ENCODE data around the gene DYNLT1.
"Not testable (repeated sequence)": the region's sequence is repeated elsewhere in the genome, so short reads cannot be mapped to it uniquely, and the experiment has no call there.

DNA sequence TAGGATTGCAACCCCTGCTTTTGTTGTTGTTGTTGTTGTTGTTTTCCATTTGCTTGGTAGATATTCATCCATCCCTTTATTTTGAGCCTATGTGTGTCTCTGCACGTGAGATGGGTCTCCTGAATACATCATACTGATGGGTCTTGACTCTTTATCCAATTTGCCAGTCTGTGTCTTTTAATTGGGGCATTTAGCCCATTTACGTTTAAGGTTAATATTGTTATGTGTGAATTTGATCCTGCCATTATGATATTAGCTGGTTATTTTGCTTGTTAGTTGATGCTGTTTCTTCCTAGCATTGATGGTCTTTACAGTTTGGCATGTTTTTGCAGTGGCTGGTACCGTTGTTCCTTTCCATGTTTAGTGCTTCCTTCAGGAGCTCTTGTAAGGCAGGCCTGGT, 26.3 kb downstream of the DYNLT1 start:
- TF ChIP-seq RAD21 (IDR thresholded peaks at IDR 0.05; ENCODE audit: low read length); CHD1 (IDR thresholded peaks at IDR 0.05; ENCODE audit: low read depth, low read length): not testable (repeated sequence)
- TF ChIP-seq, protein P1, sequence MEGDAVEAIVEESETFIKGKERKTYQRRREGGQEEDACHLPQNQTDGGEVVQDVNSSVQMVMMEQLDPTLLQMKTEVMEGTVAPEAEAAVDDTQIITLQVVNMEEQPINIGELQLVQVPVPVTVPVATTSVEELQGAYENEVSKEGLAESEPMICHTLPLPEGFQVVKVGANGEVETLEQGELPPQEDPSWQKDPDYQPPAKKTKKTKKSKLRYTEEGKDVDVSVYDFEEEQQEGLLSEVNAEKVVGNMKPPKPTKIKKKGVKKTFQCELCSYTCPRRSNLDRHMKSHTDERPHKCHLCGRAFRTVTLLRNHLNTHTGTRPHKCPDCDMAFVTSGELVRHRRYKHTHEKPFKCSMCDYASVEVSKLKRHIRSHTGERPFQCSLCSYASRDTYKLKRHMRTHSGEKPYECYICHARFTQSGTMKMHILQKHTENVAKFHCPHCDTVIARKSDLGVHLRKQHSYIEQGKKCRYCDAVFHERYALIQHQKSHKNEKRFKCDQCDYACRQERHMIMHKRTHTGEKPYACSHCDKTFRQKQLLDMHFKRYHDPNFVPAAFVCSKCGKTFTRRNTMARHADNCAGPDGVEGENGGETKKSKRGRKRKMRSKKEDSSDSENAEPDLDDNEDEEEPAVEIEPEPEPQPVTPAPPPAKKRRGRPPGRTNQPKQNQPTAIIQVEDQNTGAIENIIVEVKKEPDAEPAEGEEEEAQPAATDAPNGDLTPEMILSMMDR (conservative IDR thresholded peaks at IDR 0.05; ENCODE audit: low read depth, low read length) = not testable (repeated sequence)

Data from IMR-90 (cell line).